ENCODE data around the gene GNAQ. TPM values are rescaled to one million over a fixed set of nuclear protein-coding genes. Genes with fewer than 3 reads are reported as not detected.
A peak's percentile ranks its signal among the peaks of the same experiment; 100 is the strongest.

Gene GNAQ
- total and polyA plus RNA-seq, 2 donors (not counting 1 experiment from before 2014, with no cell fraction given) = 0.60 to 1.4 TPM

DNA sequence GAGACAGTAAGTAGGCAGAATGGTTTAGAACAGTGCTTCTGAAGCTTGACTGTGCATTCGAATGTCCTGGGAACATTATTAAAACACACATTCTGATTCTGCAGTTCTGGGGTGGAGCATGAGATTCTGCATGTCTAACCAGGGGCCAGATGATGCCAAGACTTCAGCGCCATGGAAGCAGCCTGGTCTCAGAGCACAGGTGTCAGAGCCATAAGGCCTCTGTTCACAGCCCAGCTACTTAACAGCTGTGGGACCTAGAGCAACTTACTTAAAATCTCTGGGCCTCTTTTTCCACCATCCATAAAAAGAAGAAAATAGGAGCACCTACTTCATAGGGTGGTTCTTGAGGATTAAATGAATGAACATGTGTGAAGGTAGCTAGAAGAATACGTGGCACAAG lies 84.0 kb downstream of the GNAQ start:
- no peaks in the 10 kb centered on the region for H3K9me3 Mint-ChIP-seq (ENCODE audit: insufficient read depth)
- H4K20me1 ChIP-seq (ENCODE audit: control insufficient read depth, insufficient read depth, low read length, poor library complexity, severe bottlenecking) = no peaks in the 10 kb centered on the region
- no peak overlapping the region for H3K27ac ChIP-seq (ENCODE audit: low read length in 2 of 2)
- no peak overlapping the region for H3K4me3 ChIP-seq (ENCODE audit: control extremely low read depth in 1 of 5, extremely low read depth in 1 of 5, insufficient read depth in 1 of 5, low read depth in 2 of 5, low read length in 4 of 5)
- DNase-seq (no peak), ATAC-seq (ENCODE audit: low read depth) (no peak)
- intact Hi-C loops (cut with micrococcal nuclease) = no loop called here
- TF ChIP-seq EZH2 (IDR thresholded peaks at IDR 0.05; ENCODE audit: borderline replicate concordance, insufficient read depth, low read depth, low read length, poor library complexity, severe bottlenecking) = no peak
- TF ChIP-seq, protein P1, sequence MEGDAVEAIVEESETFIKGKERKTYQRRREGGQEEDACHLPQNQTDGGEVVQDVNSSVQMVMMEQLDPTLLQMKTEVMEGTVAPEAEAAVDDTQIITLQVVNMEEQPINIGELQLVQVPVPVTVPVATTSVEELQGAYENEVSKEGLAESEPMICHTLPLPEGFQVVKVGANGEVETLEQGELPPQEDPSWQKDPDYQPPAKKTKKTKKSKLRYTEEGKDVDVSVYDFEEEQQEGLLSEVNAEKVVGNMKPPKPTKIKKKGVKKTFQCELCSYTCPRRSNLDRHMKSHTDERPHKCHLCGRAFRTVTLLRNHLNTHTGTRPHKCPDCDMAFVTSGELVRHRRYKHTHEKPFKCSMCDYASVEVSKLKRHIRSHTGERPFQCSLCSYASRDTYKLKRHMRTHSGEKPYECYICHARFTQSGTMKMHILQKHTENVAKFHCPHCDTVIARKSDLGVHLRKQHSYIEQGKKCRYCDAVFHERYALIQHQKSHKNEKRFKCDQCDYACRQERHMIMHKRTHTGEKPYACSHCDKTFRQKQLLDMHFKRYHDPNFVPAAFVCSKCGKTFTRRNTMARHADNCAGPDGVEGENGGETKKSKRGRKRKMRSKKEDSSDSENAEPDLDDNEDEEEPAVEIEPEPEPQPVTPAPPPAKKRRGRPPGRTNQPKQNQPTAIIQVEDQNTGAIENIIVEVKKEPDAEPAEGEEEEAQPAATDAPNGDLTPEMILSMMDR (IDR thresholded peaks at IDR 0.05) = no peak
- H3K4me3 Mint-ChIP-seq = no peak overlapping the region
- no peaks in the 10 kb centered on the region for H3K36me3 ChIP-seq (replicated peaks in 1 of 2; ENCODE audit: control extremely low read depth in 1 of 2, control insufficient read depth in 1 of 2, extremely low read depth in 1 of 2, insufficient read depth in 2 of 2, low read length in 1 of 2)
- no peak overlapping the region for H2AFZ ChIP-seq (ENCODE audit: insufficient read depth, low read depth, low read length, poor library complexity, severe bottlenecking)
- H3K27me3 Mint-ChIP-seq = peaks cover 19% of the 10 kb centered on the region
- no peak overlapping the region for H3K9ac ChIP-seq (ENCODE audit: low read length)
- H3K27ac Mint-ChIP-seq = no peak overlapping the region
- ChIA-PET CTCF (no interaction called here), POLR2A (no interaction called here)
- peaks cover 16 to 17% of the 10 kb centered on the region in 2 donors for H3K4me1 ChIP-seq (ENCODE audit: control insufficient read depth in 2 of 2, insufficient read depth in 2 of 2, low read length in 2 of 2)
- 88% methylated on average over 1 of the region's 3 CpGs for WGBS (ENCODE audit: insufficient coverage)
- H3K4me1 Mint-ChIP-seq = peaks cover 16% of the 10 kb centered on the region
- peaks cover 0 to 3% (median 0%) of the 10 kb centered on the region in 4 experiments for H3K27me3 ChIP-seq (replicated peaks in 1 of 4; ENCODE audit: control extremely low read depth in 1 of 4, control insufficient read depth in 3 of 4, insufficient read depth in 4 of 4, low read length in 3 of 4)
- no peaks in the 10 kb centered on the region for H3K9me3 ChIP-seq (ENCODE audit: control extremely low read depth in 1 of 3, control insufficient read depth in 2 of 3, insufficient read depth in 1 of 3, low read length in 2 of 3)
- no peak overlapping the region for H3K4me2 ChIP-seq (replicated peaks; ENCODE audit: low read depth, low read length, poor library complexity, severe bottlenecking)
- no peaks in the 10 kb centered on the region for H3K79me2 ChIP-seq (ENCODE audit: control insufficient read depth, insufficient read depth, low read length)

DNA sequence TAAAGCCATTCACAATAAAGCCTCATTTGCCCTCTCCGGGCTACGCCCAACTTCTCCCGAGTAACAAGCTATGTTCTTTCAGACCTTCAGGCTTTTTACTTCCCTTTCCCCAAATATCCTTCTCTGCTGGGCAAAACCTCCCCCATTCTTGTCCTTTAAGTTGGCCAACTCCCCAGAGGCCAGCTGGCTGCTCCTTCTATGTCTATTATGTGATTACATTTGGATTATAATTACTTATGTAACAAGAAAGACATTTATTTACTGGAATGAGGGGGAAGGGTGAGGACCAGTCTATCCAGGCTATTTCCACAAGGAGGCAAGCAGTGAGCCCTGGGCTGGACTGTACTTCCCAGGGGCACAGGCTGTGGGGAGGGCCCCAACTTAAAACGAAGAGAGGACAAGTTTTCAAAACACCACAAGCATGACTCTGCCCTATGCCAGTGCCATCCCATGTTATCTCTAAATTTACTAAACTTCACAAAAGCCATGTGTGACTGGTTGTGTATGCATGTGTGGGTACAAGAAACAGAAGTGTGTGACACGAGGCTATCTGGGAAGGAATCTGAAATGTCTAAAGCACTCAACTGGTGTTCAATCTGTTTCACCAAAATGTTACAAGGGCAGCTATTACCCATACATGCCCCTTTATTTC lies 84.5 kb downstream of the GNAQ start:
- Histone ChIP-seq H3K9ac (ENCODE audit: low read length) (no peak overlapping the region), H3K4me2 (replicated peaks; ENCODE audit: low read depth, low read length, poor library complexity, severe bottlenecking) (no peak overlapping the region), H3K4me3 (ENCODE audit: control extremely low read depth in 1 of 5, extremely low read depth in 1 of 5, insufficient read depth in 1 of 5, low read depth in 2 of 5, low read length in 4 of 5) (peak overlapping the region in 1 of 5 experiments; percentile 50), H2AFZ (ENCODE audit: insufficient read depth, low read depth, low read length, poor library complexity, severe bottlenecking) (no peak overlapping the region), H4K20me1 (ENCODE audit: control insufficient read depth, insufficient read depth, low read length, poor library complexity, severe bottlenecking) (no peaks in the 10 kb centered on the region), H3K79me2 (ENCODE audit: control insufficient read depth, insufficient read depth, low read length) (no peaks in the 10 kb centered on the region), H3K36me3 (replicated peaks in 1 of 2; ENCODE audit: control extremely low read depth in 1 of 2, control insufficient read depth in 1 of 2, extremely low read depth in 1 of 2, insufficient read depth in 2 of 2, low read length in 1 of 2) (no peaks in the 10 kb centered on the region), H3K27me3 (replicated peaks in 1 of 4; ENCODE audit: control extremely low read depth in 1 of 4, control insufficient read depth in 3 of 4, insufficient read depth in 4 of 4, low read length in 3 of 4) (peaks cover 0 to 3% (median 0%) of the 10 kb centered on the region in 4 experiments), H3K9me3 (ENCODE audit: control extremely low read depth in 1 of 3, control insufficient read depth in 2 of 3, insufficient read depth in 1 of 3, low read length in 2 of 3) (no peaks in the 10 kb centered on the region), H3K27ac (ENCODE audit: low read length in 2 of 2) (no peak overlapping the region), H3K4me1 (ENCODE audit: control insufficient read depth in 2 of 2, insufficient read depth in 2 of 2, low read length in 2 of 2) (peaks cover 16 to 17% of the 10 kb centered on the region in 2 donors)
- CTCF ChIA-PET = no interaction called here
- H3K27me3 Mint-ChIP-seq = peaks cover 19% of the 10 kb centered on the region
- WGBS (ENCODE audit: insufficient coverage) = 65% methylated on average over 4 of the region's 5 CpGs
- POLR2A ChIA-PET = no interaction called here
- no peak overlapping the region for H3K4me3 Mint-ChIP-seq
- DNase-seq = no peak
- intact Hi-C loops (cut with micrococcal nuclease) = no loop called here
- no peak overlapping the region for H3K27ac Mint-ChIP-seq
- H3K4me1 Mint-ChIP-seq = peaks cover 16% of the 10 kb centered on the region
- no peak for ATAC-seq (ENCODE audit: low read depth)
- no peaks in the 10 kb centered on the region for H3K9me3 Mint-ChIP-seq (ENCODE audit: insufficient read depth)
- TF ChIP-seq, protein P1 (IDR thresholded peaks at IDR 0.05) = no peak
- no peak for TF ChIP-seq EZH2 (IDR thresholded peaks at IDR 0.05; ENCODE audit: borderline replicate concordance, insufficient read depth, low read depth, low read length, poor library complexity, severe bottlenecking)

All from B cell (primary cell).